SKM-1 treated with dmso at 0.1 percent for 144 hours (cell line): ENCODE measurements around the gene TLX3.
"Not testable (repeated sequence)": the region's sequence is repeated elsewhere in the genome, so short reads cannot be mapped to it uniquely, and the experiment has no call there.

Experiments
- DNase-seq: peaks from one replicate; lab custom pipeline; 2025; ENCODE audit not compliant: unreplicated experiment; lab: John Stamatoyannopoulos, UW

Gene TLX3

DNA sequence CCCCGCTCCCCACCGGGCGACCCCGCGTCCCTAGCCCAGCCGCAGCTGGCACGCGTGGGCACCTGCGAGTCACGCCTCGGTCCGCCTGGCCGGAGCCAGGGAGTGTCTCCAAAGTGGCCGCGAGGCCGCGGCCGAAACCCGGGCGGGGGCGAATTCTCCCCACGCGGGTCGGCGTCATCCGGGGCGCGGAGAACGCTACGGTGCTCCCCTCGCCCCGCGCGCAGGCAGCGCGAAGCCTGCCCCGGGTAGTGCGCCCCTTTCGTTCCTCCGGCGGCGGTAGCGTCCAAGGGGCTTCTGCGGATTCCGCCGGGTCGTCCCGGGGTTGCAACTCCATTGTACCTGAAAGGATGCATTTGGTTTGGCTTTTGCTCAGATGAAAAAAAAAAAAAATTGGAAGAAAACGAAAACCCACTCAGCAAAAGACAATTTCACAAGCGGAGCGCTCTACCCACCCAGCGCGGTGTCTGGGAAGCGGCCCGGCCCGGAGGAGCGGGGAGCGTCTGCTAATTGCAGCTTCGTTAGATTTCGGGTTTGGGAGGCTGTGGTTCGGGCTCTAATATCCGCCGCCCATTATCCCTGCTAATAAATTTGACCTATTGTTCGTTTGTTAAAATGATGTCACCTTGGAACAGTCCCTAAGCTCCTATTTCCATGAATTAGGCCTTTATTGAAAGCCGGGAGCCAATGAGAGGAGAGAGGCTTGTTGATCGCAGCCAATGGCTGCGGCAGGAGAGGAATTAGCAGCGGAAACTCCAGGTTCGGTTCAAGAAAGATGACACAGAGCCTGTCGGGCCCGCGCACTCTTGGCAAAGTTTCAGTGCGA lies at the start of gene TLX3:
TLX3 (plus strand) TSS at position 796 of the 823 bp plus-strand sequence. CDS start 118 bp downstream, outside the sequence.
- DNase-seq = no peak

DNA sequence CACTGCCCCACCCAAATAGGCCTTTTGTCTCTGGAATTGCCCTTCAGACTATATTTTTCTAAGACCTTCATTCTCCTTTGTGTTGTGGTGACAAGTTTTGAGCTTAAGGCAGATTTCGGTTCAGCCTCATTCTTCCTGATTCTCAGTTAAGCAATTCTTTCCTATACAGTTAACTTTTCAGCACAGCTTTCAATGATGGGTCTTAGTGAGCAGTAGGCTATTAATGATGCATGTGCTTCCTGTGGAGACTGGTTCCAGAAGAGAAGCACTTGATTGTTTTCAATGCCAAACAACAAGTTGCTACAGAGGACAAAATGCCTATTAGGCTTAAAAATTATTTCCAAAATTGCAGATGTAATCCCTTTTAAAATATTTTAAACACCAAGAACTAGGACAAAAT lies 47.7 kb upstream of the TLX3 start:
- no peak for DNase-seq

DNA sequence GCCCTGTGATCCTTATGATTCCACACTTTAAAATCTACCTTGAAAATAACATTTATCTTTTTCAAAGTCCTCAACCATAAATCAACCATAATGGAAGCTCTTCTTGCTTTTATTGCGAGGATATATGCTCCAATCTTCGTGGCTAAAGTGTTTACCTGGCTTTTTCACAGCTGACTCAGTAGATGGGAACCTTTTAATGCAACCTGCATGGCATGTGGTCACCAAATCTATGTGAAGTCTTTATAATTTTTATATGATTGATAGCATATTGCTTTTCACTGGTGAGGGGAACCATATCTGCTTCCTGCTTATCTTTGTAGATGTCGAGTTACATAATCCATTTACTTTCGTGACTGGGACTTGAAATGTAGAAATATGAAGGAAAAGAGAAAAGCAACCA lies 47.1 kb upstream of the TLX3 start:
- DNase-seq = no peak

DNA sequence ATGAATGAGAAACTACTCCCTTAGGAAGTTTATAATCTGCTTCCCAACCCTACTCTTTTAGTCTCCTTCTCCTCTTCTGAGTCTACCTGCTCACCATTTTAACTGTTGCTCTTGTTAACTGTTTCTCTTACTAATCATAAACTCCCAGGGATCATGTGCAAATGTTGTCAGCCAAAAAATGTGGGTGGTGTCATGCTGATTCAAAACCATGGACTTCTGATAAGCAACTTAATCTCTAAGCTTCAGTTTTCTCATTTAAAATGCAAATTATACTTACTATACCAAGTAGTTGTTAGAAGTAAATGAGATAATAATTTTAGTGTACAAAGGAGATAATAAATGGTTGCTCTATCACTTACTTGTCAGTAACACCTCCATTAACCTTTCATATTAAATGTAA lies 45.9 kb upstream of the TLX3 start:
- no peak for DNase-seq

DNA sequence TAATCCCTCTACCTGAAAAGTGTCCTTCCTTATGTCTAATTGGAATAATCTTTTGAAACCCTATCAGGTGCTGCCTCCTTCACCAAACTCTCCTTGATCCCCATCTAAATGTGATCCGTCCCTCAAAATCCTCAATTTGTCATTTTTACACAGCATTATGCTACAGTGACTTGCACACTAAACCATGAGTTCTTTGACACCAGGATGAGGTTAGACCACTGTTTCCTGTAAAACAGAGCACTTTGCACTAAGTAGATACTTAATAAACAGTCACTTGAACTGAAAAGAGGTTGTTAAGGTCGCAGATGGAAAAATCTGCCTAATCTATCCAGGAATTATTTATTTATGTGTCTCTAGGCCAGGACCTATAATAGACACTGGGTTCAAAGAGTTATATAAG lies 44.2 kb upstream of the TLX3 start:
- DNase-seq = no peak

DNA sequence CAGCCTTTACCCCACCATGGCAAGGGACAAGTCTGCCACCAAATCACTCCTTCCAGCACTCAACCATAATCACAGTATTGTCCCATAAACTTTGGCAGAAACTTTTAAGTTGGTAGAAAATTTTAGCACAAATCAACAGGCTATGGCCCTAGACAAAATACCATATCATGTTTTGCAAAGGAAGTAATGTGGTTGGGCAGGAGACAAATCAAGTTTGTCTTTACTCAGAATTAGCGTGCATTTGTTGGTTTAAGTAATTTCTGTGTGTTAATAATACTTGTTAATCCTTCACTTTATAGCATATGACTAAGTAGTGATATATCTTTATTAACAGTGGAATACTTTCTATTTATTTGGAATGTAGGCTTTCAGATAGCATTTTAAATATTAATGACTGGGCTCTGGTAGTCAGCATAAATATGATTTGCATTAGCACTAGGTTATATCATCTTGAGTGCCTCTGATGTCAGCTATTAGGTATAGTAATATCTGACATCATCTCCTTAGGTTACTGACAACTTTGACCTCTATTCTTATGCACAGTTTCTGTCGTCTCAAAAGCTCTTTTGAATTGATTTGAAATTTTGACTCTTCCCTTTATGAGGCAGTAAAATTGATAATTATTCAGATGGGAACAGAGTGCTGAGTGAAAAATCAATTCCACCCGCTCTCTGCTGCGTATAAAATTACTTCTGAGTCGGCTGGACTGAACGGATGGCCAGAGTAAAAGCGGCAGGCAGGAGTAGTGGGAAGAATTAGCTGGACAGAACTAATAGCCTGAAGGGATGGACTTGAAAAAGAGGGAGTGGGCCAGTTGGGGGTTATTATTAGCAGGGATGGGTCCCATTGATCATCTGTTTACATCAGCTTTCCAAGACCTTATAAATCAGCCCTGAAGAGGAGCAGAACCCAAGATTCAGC lies 40.1 kb upstream of the TLX3 start:
- no peak for DNase-seq

DNA sequence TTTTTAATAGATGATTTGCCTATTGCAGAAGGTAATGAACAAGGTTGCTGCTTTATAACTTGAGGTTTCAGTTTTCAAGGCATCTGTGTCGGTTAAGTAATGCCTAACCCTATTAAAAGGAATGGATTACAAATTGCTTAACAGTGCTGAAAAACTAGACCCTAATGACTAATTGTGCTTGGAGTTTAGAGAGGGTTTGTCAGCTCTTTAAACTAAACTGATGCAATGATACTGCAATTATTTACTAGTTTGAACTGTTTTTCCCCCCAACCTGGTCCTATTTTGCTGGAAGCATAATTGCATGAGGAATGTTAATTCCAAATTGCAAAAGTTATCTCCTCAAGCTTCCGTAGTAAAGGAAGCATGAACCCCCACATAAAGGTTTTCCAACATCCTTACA lies 39.3 kb upstream of the TLX3 start:
- no peak for DNase-seq

DNA sequence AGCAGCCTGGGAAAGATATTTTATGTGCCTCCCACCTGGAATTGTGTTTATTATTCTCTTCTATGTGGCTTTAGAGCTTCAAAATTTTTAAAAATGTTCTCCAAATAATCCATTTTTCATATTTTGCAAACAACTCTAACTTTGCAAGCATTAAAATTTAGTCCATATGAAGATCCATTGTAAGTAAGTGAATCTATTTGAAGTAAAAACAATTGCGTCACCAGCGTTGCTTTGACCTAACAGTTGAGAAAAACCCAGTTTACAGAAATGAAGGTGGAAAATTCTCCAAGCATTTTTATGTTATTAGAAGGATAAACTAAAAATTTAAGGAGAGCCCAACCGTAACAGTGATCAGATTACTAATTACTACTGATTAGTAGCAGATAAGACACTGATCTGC lies 38.9 kb upstream of the TLX3 start:
- DNase-seq = no peak

DNA sequence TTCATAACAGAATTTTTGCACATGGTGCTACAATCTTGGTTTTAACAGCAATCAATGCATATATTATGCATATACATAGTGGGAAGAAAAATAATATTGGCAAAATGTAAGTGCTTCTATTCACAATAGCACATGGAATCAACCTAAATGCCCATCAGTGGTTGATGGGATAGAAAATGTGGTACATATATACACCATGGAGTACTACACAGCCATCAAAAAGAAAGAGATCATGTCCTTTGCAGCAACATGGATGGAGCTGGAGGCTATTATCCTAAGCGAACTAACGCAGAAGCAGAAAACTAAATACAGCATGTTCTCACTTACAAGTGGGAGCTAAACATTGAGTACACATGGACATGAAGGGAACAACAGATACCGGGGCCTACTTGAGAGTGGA lies 37.2 kb upstream of the TLX3 start:
- no peak for DNase-seq

DNA sequence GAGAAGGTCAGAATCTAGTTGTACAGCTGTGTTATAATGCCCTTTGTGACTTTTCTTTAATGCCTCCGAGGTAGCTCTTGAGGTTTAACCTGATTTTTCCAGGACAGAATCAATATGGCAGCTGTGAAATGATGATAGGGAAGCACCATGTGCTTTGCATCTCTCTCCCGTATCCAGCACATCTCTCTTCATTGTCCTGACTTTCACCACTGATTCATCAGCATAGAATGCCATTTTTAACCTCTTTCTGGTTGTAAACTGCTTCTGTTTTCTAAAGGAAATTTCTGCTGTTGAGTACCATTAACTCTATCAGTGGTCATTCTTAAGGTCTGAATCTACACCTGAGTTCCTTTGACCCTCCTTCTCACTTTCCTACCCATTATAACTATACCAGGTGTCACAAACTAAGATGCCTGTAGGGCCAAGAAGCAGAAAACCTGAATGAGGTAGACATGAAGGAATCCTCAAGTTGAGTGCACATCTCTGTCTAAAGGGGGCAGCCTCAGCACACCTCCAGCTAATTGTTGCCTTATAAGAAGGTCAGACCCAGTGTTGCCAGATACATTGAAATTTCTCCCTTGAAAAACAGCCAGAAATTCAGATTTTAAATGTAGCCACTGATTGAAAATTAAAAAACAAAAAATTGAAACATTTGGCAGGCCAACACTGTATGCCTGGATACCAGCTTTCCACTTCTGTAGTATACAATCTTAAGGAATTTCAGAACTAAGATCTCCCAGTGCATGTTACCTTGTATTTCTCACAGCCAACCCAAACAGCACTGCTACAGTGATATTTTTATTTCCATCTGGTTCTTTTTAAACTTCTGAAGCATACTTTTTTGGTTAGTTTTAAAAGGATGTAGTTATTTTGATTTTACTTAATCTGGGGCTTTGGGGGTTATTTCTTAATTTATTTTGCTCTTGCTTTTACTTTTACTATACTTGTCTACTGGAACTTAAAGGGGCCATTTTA lies 35.8 kb upstream of the TLX3 start:
- no peak for DNase-seq

DNA sequence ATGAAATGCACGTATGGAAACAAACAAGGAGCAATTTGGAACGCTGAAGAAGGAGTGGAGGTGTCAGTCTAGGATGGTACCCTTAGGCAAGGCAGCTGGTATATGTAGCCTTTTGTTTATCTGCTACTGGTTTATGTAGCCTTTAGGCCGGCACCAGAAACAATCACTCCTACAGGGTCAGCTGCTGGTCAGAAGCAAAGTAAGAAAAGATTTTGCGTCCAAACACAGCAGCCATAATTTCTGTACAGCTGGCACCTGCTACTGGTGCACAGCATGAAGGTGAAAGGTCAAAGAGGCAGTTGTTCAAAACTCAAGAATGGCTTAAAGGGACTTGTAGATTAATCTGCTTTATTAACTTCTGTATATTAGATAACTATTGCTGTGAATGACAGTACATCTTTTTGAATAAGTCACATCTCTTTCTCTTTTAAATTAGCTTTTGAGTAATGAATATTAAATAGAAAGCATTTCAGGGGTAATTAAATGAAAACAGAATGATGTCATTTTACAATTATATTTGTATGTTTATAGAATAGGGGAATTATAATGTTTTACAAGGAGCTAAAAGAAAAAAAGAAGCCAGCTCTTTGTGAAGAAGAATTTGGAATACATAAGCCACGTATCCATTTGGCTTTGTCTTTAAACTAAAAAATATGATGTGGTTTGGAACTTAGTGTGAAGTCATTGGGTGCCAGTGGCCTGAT lies 33.1 kb upstream of the TLX3 start:
- no peak for DNase-seq

DNA sequence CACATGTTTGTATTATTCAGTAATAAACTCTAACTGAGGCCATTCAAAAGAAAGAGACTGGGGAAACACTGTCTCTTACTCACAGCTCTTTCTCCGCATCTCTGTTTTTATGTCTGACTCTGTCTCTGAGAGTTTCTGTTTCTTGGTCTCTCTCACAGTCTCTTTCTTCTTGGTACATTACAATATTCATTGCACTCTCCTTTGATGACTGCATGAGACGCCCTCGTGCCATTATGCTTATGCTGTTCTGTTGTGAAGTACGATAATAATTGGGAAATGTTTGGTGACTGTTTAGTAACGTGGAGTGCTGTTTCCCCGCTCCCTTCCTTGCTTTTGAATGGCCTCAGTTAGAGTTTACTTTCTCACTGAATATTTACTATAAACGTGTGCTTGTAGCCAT lies 25.3 kb upstream of the TLX3 start:
- DNase-seq = no peak

DNA sequence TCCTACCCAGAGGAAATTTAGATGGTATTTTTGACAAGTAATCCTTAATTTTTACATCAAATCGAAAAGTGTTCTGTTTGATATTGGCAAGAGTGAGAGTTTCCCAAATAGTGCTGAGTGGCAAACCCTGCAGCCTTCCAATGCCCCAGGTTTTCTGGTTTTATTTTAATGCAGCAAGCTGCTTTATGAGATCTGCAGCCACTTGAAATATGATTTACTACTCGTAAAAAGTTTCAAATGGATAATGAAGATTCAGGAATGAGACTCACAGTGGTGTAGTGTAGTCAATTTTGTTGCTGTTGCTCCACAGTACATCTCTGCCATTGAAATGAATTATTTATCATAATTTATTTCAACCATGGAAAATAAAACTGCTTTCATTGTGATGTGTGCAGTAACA lies 23.6 kb upstream of the TLX3 start:
- DNase-seq = no peak

DNA sequence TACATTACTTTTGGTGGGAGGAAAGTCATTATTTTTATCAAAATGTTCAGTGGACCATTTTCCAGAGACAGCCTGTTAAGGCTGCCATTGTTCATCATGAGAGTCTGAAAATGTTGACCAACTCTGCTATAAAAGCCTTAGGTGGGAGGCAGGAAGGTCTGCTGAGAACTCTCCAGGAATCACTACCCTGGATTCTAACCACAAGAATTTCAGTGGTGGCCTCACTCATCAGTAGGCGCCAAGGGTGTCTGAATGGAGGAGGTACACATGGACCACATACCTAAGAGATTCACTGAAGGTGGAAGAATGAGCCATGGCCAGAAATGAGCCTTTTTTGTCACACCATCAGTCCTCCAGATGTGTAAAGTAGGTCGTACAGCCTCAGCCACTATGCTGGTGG lies 21.0 kb upstream of the TLX3 start:
- DNase-seq = no peak

DNA sequence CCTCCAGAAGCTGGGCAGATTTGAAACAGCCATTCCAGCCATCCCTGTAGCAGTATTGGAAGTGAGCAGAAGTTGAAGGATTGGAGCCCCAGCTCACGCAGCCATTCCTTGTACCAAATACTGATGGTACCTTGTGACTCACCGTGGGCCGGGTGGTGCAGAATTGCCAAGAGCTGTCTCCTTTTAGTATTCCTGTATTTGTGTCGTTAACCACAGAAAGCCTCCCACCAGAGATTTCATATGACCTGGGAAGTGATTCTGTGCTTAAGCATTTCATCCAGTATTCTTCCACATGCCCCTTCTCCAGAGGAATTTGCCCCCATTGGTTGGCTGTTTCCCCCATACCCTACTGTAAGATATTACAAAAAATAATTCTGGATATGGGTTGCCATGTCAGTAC lies 17.7 kb upstream of the TLX3 start:
- DNase-seq = no peak

DNA sequence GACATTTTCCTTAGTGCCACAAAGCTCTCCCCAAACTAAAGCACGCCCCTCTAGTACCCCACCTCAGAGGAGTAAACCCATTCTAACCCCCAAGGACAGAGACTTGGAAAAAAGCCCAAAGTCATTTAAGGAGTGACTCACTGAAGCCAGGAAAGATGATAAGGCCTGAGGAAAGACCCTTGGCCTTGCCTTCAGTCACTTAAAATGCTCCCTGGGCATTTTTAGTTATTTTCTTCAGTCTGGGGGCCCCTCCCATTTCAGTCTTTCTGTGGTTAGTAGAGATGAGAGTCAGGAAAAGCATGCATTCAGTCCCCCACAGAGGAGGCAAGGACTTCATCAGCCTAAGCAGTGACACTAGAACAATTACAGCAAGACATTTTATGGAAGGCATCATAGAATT lies 13.7 kb upstream of the TLX3 start:
- DNase-seq = no peak

DNA sequence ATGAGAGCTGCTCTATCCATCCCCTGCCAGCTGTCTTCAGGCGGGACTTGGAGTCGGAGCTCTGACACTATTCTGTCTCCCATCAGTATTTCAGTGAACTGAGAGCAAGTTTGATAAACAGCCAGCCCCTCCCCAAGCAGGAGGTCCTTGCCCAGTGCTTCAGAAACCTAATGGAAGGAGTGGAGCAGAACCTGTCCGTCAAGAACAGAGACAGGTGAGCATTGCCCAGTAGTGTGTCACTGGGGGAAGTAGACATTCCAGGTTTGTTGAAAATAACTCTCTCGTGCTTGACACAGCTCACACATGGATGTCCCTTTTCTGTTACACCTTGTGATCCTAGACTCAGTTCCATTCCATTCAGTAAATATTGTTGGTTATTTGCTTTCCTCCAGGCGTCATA lies 13.2 kb upstream of the TLX3 start:
- DNase-seq = no peak

DNA sequence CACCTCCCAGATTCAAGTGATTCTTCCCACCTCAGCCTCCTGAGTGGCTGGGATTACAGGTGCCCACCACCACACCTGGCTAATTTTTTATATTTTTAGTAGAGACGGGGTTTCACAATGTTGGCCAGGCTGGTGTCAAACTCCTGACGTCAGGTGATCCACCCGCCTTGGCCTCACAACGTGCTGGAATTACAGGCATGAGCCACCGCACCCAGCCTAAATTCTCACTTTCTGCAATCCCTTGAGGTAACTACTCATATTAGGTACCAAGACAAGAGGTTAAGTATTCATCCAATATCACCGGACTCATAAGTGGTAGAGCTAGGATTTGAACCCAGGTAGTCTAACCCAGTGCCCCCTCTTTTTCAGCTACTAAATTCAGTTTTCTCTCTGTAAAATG lies 11.1 kb upstream of the TLX3 start:
- DNase-seq = not testable (repeated sequence)

DNA sequence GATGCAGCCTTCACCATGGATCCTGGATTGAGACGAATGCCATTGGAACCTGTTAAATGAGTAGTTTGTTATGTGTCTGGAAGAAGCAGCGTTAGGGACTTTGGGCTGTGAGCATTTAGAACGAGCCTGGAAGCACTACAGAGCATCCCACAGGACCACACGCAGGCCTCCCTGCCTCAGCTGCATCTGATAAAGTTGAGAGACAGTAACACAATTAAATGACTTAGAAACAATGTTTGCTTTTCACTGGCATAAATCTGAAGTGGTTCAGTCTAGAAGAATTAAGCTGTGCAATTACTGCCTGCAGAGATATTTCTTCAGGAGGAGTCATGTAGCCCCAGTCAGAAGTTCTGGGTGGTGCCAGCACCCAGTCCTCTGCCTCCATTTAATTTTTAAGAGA lies 9.8 kb upstream of the TLX3 start:
- DNase-seq = no peak

DNA sequence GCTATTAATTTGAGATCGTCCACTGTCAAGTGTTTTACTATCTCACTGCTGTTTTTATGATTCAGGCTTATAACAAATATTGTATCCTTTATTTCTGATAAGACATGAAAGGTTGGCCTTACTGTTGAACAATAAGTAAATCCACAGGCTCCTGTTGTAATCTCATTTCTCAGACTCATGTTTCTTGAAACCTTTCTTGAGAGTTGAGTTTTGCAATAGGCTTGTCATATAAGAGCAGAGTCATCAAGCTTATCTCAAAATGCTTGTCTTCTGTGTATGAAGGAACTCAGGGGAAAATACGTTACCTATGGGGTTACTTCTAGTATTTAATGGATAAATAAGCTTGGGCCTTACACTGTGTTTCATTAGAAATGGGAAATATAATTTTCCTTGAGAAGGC lies 9.2 kb upstream of the TLX3 start:
- no peak for DNase-seq
